Suppressor macrophage (primary cell): ENCODE data around the gene FUCA2.
"Not testable (repeated sequence)": the region's sequence is repeated elsewhere in the genome, so short reads cannot be mapped to it uniquely, and the experiment has no call there.

Experiments used
- DNase-seq, 4 experiments: peaks; one replicate each; pipeline ENCODE4 v3.0.0-alpha.2; 2020 to 2022

FUCA2 gene

DNA sequence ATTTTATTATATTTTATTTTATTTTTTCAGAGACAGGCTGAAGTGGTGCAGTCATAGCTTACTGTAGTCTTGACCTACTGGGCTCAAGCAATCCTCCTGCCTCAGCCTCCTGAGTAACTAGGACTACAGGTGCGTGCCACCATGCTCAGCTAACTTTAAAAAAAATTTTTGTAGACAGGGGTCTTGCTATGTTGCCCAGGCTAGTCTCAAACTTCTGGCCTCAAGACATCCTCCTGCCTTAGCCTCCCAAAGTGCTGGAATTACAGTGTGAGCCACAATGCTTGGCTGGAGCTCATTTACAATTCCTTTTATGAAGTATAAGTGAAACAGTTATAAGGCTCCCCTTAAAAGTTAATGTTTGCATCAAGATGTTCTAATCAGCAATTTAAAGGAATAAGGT, 14.5 kb downstream of the FUCA2 start:
- DNase-seq, result no peak

DNA sequence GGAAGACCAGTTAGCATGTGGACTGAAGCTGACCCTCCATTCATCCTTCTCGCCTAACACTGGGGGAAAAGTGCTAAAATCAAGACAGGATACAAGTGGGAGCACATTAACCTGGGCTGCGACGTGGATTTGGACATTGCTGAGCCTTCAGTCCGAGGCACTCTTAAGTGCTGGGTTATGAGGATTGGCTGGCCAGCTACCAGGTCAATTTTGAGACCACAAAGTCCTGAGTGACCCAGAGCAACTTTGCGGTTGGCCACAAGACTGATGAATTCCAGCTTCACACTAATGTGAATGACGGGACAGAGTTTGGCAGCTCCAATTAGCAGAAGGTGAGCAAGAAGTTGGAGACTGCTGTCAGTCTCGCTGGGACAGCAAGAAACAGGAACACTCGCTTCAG, 20.7 kb downstream of the FUCA2 start:
- DNase-seq, result no peak

DNA sequence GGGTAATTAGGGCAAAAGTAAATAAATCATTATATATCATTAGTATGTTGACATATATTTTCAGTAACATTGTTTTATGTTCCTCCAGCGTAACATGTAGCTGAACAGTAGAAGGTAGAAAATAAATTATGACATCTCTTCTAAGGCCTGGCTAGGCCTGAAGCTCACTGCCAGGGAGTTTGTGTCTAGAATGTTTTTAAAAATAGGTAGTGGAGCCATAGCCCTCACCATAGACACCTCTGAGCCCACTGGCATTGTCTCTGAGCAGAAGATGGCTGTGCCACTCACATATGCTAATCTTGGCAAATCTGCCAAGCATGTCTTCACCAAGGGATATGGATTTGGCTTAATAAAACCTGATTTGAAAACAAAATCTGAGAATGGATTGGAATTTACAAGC, 21.3 kb downstream of the FUCA2 start:
- no peak for DNase-seq

DNA sequence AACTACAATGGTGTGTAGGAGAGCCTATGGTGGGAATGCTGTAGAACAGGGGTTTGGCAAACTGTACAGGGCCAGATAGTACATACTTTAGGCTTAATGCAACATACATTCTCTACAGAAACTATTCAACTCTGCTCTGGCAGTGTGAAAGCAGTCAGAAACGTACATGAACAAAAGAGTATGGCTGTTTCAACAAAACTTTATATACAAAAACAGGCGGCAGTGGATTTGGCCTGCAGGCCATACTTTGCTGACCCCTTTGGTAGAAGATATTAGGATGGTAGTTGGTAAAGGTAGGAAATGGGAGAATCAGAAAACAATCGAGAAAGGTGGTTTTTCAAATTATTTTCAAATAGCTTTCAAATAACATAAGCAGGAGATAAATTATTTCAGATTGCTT, 24.8 kb downstream of the FUCA2 start:
- no peak for DNase-seq

DNA sequence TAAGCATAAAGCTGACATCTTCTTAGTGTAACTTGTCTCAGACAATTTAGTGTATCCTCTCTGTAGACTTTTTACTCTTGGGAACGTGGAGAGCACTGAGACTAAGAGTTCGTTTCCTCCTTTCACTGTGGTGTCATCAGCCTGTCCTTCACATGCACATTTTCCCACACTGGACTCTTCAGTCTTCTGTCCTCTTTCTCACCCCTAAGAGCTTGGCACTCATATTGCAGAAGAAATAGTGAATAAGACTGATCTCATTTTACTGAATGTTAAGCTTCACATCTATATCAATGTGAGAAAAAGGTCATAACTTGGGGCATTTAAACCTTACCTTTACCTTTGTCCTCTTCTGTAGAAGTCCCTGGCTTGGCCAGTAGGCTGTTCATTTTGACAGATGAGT, 25.6 kb downstream of the FUCA2 start:
- no peak for DNase-seq

DNA sequence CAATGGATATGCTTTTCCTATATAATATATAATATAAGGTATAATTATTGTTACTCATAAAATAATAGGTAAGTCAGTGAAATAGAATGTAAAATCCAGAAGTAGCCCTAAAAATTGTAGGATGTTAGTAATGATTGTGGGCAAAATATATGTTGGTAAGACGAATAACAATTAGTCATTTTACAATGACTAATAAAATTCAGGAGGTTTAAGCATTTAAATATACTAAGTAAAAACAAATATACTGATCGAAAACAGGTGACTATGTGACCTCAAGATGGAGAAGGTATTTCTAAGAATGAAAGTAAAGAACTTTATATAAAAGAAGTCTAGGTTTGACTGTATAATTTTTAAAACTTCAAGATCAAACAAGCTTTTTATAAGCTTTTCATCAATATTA, 28.9 kb downstream of the FUCA2 start:
- no peak for DNase-seq

DNA sequence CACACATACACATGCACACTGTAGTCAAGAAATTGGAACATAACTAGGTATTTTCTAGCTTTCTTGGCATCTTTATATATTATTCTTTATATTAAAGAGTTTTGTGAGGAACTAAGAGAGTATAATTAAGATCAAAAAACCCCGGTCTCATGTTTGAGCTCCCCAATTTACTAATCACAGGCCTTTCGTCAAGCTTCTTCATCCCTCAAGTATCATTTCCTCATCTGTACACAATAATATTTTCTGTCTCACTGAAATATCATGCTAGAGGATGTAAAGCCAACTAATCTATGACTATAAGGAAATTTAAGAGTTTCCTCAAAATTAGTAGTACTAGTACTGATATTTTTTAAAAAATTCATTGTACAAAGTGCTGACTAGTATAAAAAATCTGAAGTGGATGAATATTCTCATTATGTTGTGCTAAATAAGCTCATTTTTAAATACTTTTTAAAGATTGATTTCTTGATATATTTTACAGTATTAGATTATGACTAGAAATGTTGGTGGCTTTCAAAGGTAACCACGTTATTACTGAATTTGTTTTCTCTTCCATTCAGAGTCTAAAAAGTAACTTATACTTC, 32.9 kb downstream of the FUCA2 start:
- DNase-seq, result peak in 1 of 4 experiments; percentile 4

DNA sequence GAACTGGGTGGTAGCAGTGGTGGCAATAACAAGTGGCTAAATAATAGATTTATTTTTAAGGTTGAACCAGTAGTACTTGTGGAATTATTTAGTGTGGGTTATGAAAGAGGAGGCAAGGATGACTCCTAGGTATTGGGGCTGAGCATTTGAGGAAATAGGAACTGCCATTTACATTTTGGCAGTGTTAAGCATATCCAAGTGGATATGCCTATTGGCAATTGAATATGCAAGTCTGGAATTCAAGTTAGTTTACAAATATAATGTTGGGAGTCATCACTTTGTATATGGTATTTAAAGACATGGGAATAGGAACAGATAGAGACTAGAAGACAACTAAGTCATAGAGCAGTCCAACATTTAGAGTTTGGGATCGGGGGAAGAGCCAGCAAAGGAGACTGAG, 35.0 kb downstream of the FUCA2 start:
- DNase-seq, result no peak

DNA sequence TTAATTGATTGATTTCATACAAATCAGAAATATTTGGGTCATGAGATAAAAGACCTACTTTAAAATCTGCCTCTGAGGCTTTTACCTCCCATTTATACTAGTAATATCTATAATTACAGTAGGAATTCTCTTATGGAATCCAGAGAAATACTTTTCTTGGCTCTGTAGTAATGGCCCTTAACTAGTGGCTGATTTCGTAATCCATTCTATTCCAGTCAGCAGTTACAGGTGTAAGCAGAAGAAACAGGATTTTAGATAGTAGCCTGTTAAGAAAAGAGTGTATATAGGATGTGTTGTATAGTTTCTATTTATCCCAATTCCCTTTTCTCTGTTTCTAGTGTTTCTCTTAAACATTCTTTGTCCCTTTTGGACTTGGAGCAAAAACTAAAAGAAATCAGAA, 39.7 kb downstream of the FUCA2 start:
- no peak for DNase-seq

DNA sequence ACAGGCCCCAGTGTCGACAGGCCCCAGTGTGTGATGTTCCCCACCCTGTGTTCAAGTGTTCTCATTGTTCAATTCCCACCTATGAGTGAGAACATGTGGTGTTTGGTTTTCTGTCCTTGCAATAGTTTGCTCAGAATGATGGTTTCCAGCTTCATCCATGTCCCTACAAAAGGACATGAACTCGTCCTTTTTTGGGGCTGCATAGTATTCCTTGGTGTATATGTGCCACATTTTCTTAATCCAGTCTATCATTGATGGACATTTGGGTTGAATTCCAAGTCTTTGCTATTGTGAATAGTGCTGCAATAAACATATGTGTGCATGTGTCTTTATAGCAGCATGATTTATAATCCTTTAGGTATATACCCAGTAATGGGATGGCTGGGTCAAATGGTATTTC, 42.7 kb downstream of the FUCA2 start:
- not testable (repeated sequence) for DNase-seq

DNA sequence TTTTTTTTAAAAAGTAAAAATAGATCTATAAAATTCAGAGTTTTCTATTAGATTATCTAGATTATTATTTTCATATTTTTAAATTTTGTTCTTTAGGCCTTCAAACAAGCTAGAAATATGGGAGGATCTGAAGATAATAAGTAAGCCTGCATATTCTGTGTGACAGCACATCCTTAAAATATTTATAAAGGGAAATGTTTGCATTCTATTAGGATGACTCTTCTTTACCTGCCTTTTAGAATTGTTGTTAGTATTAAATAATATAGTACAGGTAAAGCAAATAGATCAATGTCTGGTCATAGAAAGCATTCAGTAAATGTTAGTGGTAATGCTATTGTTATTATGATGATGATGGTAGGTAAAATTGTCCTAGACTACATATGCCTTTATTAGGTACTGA, 43.5 kb downstream of the FUCA2 start:
- no peak for DNase-seq

DNA sequence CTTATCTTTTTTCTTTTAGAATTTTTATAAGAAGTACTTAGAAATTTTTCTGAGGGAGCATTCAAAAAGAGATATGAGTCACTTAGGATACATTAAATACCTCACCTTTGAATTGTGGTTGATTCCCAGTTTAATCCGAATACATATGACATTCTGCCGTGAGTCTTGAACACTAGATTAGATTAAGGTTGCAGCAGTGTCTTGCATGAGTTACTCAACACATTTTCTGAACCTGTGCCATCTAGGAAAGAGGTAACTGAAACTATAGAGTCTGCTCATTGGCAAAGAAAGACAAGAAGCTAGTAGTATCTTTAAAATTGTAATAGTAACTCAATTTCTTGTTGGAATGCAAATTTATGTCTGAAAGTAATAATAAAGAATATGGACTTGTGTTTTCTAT, 46.0 kb downstream of the FUCA2 start:
- no peak for DNase-seq

DNA sequence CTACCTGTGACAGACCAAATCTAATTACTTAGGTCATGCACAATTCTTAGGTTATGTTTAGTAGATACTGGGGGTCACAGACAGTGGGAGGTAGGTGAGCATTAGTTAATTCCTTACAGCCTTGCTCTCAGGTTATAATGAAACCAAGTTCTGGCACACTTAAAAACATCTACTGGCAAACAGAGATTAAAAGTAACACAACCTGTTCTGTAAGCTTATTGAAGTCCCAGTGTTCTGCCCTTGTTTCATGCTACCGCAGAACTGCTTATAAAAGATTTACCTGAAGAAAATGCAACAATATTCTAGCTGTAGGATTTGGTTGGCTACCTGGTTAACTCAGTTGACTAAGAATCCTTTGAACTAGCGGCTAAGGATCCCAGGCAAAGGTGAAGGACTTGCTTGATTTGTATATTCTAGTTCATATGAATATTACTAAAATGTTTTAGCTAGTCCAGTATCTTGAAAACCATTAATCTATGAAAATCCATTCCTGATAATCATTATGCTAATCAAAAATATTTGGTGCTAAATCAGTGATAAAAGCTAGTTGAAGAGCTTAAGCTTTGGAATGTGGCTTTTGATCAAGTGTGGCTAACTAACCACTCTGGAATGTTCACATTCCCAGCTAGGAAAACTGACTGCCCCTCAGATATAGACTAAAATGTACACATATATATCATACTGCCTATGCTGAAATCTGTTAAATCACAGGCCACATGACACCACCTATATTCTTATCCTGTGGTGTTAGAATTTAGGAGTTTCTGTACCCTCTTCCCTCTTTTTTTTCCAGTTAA, 53.8 kb downstream of the FUCA2 start:
- DNase-seq, result no peak

DNA sequence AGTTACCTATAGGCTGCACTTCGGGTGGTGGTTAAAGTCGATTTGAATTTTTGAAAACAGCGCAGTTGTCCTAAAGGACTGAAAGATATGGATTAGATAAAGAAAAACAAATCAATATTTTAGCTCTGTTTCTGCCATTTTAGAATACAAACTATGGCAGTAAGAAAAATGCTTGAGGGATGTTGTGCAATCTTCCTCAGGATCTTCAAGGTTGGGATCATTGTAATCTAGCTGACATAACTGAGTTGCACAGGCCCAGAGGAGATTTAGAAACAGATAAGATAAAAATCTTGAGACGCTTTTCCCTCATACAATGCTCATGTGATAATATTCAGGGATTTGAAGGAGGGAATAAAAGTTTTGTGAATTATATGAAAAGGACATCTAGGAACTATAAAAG, 60.0 kb downstream of the FUCA2 start:
- DNase-seq, result peak in 3 of 4 experiments; percentile 3 to 38 (median 27)

DNA sequence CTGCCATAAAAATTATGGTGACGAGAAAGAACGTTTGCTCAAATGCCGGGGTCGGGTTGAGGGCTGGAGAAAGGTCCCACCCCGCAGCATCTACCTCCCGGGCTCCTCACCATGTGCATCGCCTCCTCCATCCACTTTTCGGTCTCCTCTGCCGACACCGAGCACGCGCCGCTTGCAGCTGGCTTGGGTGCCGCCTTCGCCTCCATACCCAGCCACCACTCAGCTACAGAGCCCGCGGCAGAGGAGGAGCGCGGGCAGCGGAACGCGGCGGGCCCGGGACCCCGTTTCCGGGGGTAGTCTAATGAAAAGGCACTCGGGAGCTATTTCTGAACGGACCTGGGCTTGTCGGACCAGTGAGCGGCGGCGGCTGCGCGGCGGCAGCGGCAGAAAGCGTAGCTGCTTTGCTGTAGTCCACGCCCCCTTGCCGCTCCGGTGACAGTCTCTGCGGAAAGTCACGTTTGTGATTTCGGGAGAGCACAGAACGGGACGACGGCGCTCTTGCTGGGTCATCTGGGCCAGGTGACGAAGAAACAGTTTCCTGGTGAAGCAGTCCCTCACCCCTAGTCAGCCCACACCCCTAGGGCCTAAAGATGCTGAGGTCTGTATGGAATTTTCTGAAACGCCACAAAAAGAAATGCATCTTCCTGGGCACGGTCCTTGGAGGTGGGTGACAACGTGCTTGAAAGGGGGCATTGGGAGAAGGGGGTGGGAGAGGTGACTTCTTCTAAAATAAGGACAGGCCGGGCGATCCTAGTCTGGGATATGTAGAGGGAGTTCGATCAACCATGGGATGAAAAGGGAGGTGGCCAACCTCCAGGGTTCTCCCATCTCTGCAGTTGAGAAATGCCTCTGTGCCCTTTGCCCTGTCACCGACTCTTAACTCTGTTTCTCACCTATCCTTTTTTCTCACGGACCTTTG, 60.8 kb downstream of the FUCA2 start, which contains the start of the genes ADAT2 and PEX3:
ADAT2 (minus strand) TSS at position 243 of the 919 bp plus-strand sequence; CDS start at position 206, 37 bp downstream.
PEX3 (plus strand) TSS at position 353 of the 919 bp plus-strand sequence; CDS start at position 591, 238 bp downstream.
- peak; percentile 95 to 97 (median 96) for DNase-seq

DNA sequence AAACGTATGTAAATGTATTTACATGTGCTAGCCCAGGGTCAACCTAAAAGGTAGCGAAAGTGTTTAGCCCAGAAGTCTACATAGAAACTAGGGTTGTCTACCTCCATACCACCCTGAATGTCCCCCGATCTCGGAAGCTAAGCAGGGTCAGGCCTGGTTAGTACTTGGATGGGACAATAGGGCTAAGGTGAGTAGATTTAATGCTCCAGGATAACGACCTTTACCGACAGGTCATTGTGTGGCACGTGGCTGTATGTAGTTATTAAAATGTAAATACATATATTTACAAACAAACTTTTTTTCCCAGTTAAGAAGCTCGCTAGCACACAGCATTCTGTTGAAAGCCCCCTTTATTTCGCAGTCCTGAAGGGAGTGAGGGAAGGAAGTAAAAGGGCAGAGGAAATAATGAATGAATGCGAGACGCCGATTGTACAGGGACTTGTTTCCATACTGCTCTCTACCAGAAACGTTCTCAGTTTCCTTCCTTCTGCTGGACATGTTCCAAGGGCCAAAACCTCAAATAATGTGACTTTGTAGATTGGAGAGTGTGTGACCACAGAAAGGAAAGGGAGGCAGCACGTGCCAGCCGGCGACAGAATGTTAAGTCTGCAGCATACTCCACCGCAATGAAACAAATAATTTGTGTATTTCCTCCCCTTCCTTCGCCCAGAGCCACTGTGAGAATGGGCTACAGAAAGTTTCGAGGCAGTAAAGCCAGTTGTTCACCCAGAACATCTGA, 61.6 kb downstream of the FUCA2 start:
- DNase-seq, result peak; percentile 27 to 52 (median 32)

DNA sequence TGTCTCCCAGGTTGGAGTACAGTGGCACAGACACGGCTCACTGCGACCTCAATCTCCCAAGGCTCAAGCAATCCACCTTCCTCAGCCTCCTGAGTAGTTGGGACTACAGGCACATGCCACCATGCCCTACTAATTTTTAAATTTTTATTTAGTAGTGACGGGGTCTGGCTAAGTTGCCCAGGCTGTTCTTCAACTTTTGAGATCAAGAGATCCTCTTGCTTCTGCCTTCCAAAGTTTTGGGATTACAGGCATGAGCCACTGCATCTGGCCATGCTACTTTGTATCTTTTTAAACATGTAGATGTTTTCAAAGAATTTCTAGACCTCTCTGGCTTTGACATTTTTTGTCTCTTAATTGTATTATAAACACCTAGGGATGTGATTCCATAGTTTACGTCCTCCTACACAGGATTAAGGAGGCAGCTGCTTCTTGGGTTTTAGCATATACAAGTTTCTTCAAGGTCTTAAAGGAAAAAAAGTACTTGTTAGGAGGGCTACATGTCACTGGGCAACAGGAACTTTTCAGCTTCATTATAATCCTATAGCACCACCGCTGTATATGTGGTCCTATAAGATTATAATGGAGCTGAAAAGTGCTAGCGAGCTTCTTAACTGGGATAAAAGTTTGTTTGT, 62.3 kb downstream of the FUCA2 start:
- DNase-seq, result no peak

DNA sequence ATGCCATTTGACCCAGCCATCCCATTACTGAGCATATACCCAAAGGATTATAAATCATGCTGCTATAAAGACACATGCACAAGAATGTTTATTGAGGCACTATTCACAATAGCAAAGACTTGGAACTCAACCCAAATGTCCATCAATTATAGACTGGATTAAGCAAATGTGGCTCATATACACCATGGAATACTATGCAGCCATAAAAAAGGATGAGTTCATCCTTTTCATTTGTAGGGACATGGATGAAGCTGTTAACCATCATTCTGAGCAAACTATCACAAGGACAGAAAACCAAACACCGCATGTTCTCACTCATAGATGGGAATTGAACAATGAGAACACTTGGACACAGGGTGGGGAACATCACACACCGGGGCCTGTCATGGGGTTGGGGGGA, 63.7 kb downstream of the FUCA2 start:
- DNase-seq, result not testable (repeated sequence)
